ENCODE data around the gene FIG4.
"Not testable (repeated sequence)": the region's sequence is repeated elsewhere in the genome, so short reads cannot be mapped to it uniquely, and the experiment has no call there.

FIG4 gene

GRCh38 chr6:109701774-109702173 is 10.7 kb downstream of the FIG4 start:
- DNase-seq (ENCODE audit: low read depth in 2 of 3, low spot score in 2 of 3) = no peak

- no peak for DNase-seq (ENCODE audit: low read depth in 2 of 3, low spot score in 2 of 3)
Observed at GRCh38 chr6:109702791-109703190, 11.7 kb downstream of the FIG4 start.

DNA sequence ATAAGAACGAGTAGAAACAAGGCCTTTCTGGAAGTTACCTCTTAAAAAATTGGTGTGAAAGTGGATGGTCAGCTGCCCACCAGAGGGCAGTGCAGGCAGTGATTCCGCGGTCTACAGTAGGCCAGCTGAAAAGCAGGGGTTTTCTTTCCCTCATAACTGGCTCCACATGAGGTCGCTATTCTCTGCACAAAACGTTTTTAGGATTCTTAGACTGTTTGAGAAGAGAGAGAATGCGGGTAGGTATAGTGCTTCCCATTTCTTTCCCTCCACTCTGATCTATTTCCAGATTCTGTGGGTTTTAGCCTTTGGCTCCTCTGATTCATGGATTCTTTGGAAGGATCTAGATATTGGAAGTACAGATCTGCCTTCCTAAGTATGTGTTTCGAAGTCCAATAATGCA is 14.2 kb downstream of the FIG4 start:
- DNase-seq (ENCODE audit: low read depth in 2 of 3, low spot score in 2 of 3) = peak; percentile 21 to 45 (median 44)

DNA sequence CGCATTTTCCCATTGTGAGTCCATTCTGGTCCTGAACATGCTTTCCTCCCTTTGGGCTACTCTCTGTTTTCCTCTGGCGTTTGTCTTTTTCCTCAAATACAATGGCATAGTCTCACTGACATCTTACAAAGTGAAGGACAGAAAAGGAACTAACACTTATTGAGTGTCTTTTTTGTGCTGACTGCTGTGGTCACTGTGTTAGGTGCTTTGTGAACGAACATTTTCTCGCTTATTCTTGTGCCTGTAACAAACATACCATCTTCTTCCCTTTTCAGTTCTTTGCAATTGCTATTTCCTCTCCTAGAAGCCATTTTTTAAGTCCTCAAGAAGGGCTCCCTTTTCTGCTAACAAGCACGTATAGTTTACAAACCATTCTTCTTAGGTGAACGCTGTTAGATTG is 15.4 kb downstream of the FIG4 start:
- no peak for DNase-seq (ENCODE audit: low read depth in 2 of 3, low spot score in 2 of 3)

GRCh38 chr6:109708099-109708498 is 17.0 kb downstream of the FIG4 start:
- not testable (repeated sequence) for DNase-seq (ENCODE audit: low read depth in 2 of 3, low spot score in 2 of 3)

DNA sequence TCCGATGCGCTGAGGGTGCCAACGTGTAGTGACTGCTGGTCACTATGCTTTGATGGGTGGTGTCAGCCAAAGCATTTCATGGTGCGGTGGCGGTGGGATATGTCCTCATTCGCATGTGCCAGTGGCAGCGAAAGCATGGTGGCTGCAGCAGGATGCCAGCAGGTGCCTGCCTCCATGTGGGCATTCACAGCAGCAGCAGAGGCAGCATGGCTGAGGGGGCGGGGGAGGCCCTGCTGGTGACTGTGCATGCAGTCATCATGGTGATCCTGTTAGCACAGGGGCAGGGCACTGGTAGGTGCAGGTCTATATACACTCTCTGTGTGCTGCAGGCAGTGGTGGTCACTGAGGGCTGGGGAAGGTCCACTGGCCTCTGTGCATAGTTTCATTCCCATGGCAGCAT is 22.0 kb downstream of the FIG4 start:
- no peak for DNase-seq (ENCODE audit: low read depth in 2 of 3, low spot score in 2 of 3)

GRCh38 chr6:109714166-109714565 is 23.1 kb downstream of the FIG4 start:
- DNase-seq (ENCODE audit: low read depth in 2 of 3, low spot score in 2 of 3) = no peak

DNA sequence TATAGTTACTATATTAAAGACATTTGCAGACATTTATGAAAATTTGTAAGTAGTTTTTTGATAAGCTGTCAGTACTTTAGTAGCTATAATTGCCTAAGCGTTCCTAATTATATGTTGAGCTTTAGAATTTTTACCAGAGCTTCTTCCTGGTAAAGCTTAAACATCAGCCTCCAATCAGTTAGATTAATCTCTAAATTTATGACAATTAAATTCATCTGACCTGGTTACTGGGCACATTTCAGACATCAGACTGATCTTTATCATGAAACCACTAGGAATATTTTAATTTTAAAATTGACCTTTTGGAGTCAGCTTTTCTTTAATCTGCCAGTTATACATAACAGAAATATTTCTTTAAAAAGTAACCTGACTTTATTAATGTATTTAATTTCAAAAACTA is 23.5 kb downstream of the FIG4 start:
- no peak for DNase-seq (ENCODE audit: low read depth in 2 of 3, low spot score in 2 of 3)

GRCh38 chr6:109715616-109716015 is 24.5 kb downstream of the FIG4 start:
- DNase-seq (ENCODE audit: low read depth in 2 of 3, low spot score in 2 of 3) = no peak

DNA sequence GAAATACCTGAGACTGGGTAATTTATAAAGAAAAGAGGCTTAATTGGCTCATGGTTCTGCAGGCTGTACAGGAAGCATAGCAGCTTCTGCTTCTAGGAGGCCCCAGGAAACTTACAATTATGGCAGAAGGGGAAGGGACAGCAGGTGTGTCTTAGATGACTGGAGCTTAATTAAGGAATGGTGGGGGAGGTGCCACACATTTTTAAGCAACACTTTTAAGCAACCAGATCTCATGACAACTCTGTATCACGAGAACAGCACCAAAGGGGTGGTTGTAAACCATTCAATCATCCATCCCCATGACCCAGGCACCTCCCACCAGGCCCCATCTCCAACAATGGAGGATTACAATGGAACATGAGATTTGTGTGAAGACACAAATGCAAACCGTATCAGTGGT is 26.9 kb downstream of the FIG4 start:
- no peak for DNase-seq (ENCODE audit: low read depth in 2 of 3, low spot score in 2 of 3)

GRCh38 chr6:109718991-109719390 is 27.9 kb downstream of the FIG4 start:
- DNase-seq (ENCODE audit: low read depth in 2 of 3, low spot score in 2 of 3) = no peak

GRCh38 chr6:109720311-109720710 is 29.2 kb downstream of the FIG4 start:
- DNase-seq (ENCODE audit: low read depth in 2 of 3, low spot score in 2 of 3) = no peak

GRCh38 chr6:109722011-109722410 is 30.9 kb downstream of the FIG4 start:
- DNase-seq (ENCODE audit: low read depth in 2 of 3, low spot score in 2 of 3) = no peak

DNA sequence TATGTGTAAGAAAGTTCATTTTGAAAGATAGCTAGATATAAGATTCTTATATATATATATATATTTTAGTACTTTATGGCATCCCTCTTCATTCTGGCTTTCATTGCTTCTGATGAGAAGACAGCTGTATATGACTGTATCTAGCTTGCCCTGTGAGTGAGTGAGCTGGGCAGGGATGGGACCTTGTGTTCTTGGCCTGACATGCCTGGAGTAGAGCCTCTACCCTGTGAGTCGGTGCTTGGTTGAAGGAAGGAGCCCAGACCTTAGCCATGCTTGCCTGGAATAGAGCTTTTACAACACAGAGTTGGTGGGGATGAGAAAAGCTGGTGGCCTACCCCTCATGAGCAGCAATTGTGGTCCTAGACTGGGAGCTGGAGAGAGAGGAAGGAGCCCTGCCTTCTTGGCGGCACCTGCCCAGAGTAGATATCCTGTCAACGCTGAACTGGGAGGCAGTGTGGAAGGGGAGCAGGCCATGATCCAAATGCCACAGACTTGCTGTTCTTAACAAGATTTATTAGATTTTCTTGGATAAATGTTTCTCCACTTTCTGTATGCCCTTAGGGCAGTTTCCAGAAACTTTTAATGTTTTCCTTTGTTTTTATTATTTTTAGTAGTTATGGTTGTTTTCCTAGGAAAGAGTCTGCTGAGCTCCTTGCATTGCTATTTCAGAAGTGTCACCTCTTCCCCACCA is 31.6 kb downstream of the FIG4 start:
- DNase-seq (ENCODE audit: low read depth in 2 of 3, low spot score in 2 of 3) = no peak

DNA sequence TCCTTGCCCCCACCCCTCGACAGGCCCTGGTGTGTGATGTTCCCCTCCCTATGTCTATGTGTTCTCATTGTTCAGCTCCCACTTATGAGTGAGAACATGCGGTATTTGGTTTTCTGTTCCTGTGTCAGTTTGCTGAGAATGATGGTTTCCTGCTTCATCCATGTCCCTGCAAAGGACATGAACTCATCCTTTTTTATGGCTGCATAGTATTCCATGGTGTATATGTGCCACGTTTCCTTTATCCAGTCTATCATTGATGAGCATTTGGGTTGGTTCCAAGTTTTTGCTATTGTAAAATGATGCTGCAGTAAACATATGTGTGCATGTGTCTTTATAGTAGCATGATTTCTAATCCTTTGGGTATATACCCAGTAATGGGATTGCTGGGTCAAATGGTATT is 34.2 kb downstream of the FIG4 start:
- not testable (repeated sequence) for DNase-seq (ENCODE audit: low read depth in 2 of 3, low spot score in 2 of 3)

- no peak for DNase-seq (ENCODE audit: low read depth in 2 of 3, low spot score in 2 of 3)
Observed at GRCh38 chr6:109736273-109737025, 45.4 kb downstream of the FIG4 start.

GRCh38 chr6:109738255-109738654 is 47.2 kb downstream of the FIG4 start:
- DNase-seq (ENCODE audit: low read depth in 2 of 3, low spot score in 2 of 3) = no peak

- DNase-seq (ENCODE audit: low read depth in 2 of 3, low spot score in 2 of 3) = no peak
Observed at GRCh38 chr6:109738667-109739066, 47.6 kb downstream of the FIG4 start.

DNA sequence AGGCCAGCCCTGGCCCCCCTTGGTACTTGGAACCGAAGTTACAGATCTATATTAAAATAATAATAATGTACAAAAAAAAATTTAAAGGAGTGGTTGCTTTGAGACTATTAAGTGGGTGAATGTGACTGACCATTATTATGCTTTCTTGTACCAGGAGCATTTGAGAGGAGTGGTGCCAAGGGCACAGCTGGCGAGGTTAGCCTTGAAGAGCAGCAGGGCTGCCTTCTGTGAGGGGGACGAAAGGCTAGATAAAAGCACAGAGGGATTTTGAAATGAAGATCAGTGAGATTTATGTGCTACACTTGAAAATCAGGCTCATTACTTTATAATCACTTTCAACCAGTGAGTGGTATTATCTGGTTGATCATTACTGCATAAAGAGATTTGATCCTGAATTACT is 48.6 kb downstream of the FIG4 start:
- no peak for DNase-seq (ENCODE audit: low read depth in 2 of 3, low spot score in 2 of 3)

DNA sequence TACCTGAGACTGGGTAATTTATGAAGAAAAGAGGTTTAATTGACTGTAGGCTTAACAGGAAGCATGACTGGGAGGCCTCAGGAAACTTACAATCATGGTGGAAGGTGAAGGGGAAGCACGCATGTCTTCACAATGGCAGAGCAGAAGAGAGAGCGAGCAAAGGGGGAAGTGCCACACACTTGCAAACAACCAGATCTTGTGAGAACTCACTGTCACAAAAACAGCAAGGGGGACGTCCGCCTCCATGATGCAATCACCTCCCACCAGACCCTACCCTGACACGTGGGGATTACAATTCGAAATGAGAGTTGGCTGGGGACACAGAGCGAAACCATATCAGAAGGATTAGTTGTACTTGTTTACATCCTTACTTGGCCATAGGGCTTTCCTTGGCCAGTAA is 49.7 kb downstream of the FIG4 start:
- no peak for DNase-seq (ENCODE audit: low read depth in 2 of 3, low spot score in 2 of 3)

DNA sequence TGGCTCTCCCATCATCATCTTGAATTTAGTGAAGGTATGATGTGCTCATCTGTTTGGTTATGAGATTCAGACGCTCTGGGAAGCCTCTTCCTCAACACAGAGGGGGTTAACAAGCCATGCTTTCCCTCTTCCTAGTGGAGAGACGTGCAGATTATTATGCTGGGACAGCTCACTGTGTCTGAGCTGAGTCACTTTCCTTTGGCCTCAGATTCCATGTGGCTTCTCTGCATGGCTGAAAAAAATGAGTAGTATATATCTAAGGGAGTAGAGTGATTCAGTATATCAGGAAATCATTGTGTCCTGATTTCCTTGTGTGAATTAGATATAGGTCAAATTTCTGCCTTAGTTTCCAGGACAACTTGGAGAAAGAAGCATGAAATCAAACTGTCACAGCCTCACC is 52.6 kb downstream of the FIG4 start:
- no peak for DNase-seq (ENCODE audit: low read depth in 2 of 3, low spot score in 2 of 3)

GRCh38 chr6:109744779-109745178 is 53.7 kb downstream of the FIG4 start:
- DNase-seq (ENCODE audit: low read depth in 2 of 3, low spot score in 2 of 3) = not testable (repeated sequence)

DNA sequence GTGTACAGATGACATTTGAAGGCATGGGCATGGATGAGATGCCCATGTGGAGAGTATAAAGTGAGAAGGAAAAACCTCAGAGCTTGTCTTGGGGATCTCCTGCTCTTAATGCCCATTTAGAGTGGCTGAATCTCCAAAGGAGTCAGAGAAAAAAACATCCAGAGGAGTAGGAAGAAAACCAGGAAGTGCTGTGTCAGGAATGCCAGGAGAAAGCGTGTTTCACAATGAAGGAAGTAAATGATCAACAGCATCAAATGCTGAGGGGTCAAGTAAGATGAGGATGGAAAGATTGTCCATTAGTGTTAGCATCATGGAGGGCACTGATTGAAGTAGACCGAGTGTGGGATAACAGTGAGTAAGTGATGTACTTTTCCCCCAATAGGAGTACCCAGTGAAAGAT is 56.1 kb downstream of the FIG4 start:
- DNase-seq (ENCODE audit: low read depth in 2 of 3, low spot score in 2 of 3) = no peak

Data from activated CD8-positive, alpha-beta memory T cell treated with anti-CD3 and anti-CD28 coated beads for 48 hours (primary cell).